ENCODE measurements around the gene PARP14.

GRCh38 chr3:122665226-122665786 is 15.3 kb upstream of the PARP14 start:
- TF ChIP-seq ZNF274 (IDR thresholded peaks at IDR 0.05; ENCODE audit: low read length) (no peak), ZNF274 (tag by site-specific recombination; IDR thresholded peaks at IDR 0.05; ENCODE audit: borderline replicate concordance) (no peak), ZNF768 (tag by site-specific recombination; IDR thresholded peaks at IDR 0.05) (no peak), ZNF629 (tag by site-specific recombination; IDR thresholded peaks at IDR 0.05) (no peak), ZBTB6 (tag by site-specific recombination; IDR thresholded peaks at IDR 0.05) (no peak), CTCF (tag by site-specific recombination; IDR thresholded peaks at IDR 0.05) (no peak), ZNF324 (tag by site-specific recombination; IDR thresholded peaks at IDR 0.05) (no peak), ZNF140 (tag by site-specific recombination; IDR thresholded peaks at IDR 0.05) (no peak), PATZ1 (tag by site-specific recombination; IDR thresholded peaks at IDR 0.05) (no peak)
